Loucy (cell line): ENCODE results near the gene KCNJ5.

Experiments
- H2AFZ ChIP-seq: fragments of 200-600 bp; sonication (generic); 2 replicates; pipeline ENCODE4 v1.6.0; 2016; ENCODE audit warnings: antibody characterized with exemption, mild to moderate bottlenecking, low read length, moderate library complexity
- H3F3A ChIP-seq: fragments of 200-600 bp; 2 replicates; pipeline ENCODE4 v1.6.0; 2016; ENCODE audit warnings: antibody characterized with exemption, low read depth, mild to moderate bottlenecking
- H3K27me3 ChIP-seq: fragments of 200-600 bp; sonication (generic); 2 replicates; pipeline ENCODE4 v1.6.1; 2014; ENCODE audit warnings: low read length, mild to moderate bottlenecking; ENCODE audit not compliant: insufficient read depth, poor library complexity, severe bottlenecking
- H3K36me3 ChIP-seq: fragments of 200-600 bp; sonication (generic); 2 replicates; pipeline ENCODE4 v1.6.1; 2016; ENCODE audit warnings: low read length; ENCODE audit not compliant: insufficient read depth
- H3K4me1 ChIP-seq: fragments of 200-600 bp; sonication (generic); 2 replicates; pipeline ENCODE4 v1.5.1; 2014; ENCODE audit warnings: low read length, mild to moderate bottlenecking; ENCODE audit not compliant: insufficient read depth, poor library complexity, severe bottlenecking
- H3K4me2 ChIP-seq: fragments of 200-600 bp; sonication (generic); 2 replicates; pipeline ENCODE4 v1.6.0; 2014; ENCODE audit warnings: antibody characterized with exemption, low read length, low read depth, mild to moderate bottlenecking; ENCODE audit not compliant: poor library complexity, severe bottlenecking
- H3K4me3 ChIP-seq: fragments of 200-600 bp; sonication (generic); 2 replicates; pipeline ENCODE4 v1.5.1; 2014; ENCODE audit warnings: low read length, mild to moderate bottlenecking, mixed read lengths; ENCODE audit not compliant: poor library complexity, severe bottlenecking
- H3K79me2 ChIP-seq: fragments of 200-600 bp; sonication (generic); 2 replicates; pipeline ENCODE4 v1.6.1; 2014; ENCODE audit warnings: low read length; ENCODE audit not compliant: insufficient read depth
- H3K9ac ChIP-seq: fragments of 200-600 bp; sonication (generic); 2 replicates; pipeline ENCODE4 v1.6.0; 2014; ENCODE audit warnings: mild to moderate bottlenecking, low read depth, low read length, moderate library complexity; ENCODE audit not compliant: poor library complexity, severe bottlenecking
- H3K9me2 ChIP-seq: fragments of 200-600 bp; sonication (generic); replicated peaks from 2 replicates; pipeline ENCODE4 v1.6.1; 2016; ENCODE audit warnings: low read depth, low read length, mixed read lengths
- H3K9me3 ChIP-seq: fragments of 200-600 bp; sonication (generic); 2 replicates; pipeline ENCODE4 v1.6.1; 2014; ENCODE audit warnings: mild to moderate bottlenecking, antibody characterized with exemption, low read length, low read depth; ENCODE audit not compliant: insufficient read depth
- H4K20me1 ChIP-seq: fragments of 200-600 bp; sonication (generic); 2 replicates; pipeline ENCODE4 v1.6.0; 2014; ENCODE audit warnings: antibody characterized with exemption, low read length, mild to moderate bottlenecking; ENCODE audit not compliant: insufficient read depth, poor library complexity, severe bottlenecking
- EZH2phosphoT487 ChIP-seq: fragments of 200-600 bp; IDR thresholded peaks from 2 replicates; pipeline ENCODE4 v1.6.1; 2018; ENCODE audit warnings: antibody characterized with exemption, mild to moderate bottlenecking, moderate library complexity, borderline replicate concordance
- TF ChIP-seq, protein P1 (sequence below): fragments of 200-600 bp; sonication (generic); conservative IDR thresholded peaks from 2 replicates; pipeline ENCODE4 v1.5.1; 2014; ENCODE audit warnings: mild to moderate bottlenecking, antibody characterized with exemption, low read length

The KCNJ5 gene

DNA sequence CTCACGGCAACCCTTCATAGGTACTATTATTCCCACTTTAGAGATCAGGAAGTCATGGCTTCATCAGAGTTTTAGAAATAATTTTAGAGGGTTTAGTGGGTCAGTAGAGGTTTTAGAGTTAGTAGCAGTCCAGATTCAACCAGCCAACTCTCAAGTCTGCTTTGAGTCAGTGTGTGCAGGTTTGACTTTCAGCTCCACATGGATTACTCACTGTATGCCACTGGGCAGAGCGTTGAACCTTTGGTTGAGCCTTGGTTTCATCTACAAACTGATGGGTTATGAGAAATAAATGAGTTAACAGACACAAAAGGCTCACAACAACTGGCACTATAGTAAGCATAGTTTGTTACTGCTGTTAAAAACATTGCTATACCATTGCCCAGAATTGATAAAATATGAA is 70.5 kb downstream of the KCNJ5 start:
- Histone ChIP-seq H3K9ac (no peak overlapping the region), H3K4me1 (peaks cover 20% of the 10 kb centered on the region), H3K36me3 (no peaks in the 10 kb centered on the region), H3K79me2 (no peaks in the 10 kb centered on the region), H4K20me1 (no peaks in the 10 kb centered on the region), H3F3A (no peaks in the 10 kb centered on the region), H3K4me2 (no peak overlapping the region), H3K9me3 (no peaks in the 10 kb centered on the region), H3K9me2 (no peaks in the 10 kb centered on the region), H3K27me3 (no peaks in the 10 kb centered on the region), H2AFZ (no peak overlapping the region), H3K4me3 (no peak overlapping the region)
- no peak for TF ChIP-seq EZH2phosphoT487
- TF ChIP-seq, protein P1, sequence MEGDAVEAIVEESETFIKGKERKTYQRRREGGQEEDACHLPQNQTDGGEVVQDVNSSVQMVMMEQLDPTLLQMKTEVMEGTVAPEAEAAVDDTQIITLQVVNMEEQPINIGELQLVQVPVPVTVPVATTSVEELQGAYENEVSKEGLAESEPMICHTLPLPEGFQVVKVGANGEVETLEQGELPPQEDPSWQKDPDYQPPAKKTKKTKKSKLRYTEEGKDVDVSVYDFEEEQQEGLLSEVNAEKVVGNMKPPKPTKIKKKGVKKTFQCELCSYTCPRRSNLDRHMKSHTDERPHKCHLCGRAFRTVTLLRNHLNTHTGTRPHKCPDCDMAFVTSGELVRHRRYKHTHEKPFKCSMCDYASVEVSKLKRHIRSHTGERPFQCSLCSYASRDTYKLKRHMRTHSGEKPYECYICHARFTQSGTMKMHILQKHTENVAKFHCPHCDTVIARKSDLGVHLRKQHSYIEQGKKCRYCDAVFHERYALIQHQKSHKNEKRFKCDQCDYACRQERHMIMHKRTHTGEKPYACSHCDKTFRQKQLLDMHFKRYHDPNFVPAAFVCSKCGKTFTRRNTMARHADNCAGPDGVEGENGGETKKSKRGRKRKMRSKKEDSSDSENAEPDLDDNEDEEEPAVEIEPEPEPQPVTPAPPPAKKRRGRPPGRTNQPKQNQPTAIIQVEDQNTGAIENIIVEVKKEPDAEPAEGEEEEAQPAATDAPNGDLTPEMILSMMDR = no peak

DNA sequence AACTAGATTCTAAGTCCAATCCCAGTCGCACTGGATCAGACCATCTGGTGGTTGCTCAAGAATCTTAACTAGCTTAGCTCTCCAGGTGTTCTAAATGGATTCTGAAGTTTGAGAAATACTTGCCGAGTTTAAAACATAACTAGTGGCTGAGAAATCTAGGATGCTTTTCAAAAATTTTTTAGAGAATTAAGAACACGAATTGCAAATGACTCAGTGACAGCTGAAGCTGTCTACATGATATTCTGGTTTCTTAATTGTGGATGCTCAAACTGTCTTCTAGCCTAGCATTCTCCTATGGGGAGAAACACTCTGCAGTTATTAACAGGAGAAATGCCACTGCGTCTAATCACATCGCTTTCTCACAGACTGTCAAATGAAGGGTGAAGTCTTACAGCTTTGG is 71.7 kb downstream of the KCNJ5 start:
- no peak overlapping the region for H3K9ac ChIP-seq
- H2AFZ ChIP-seq = no peak overlapping the region
- no peaks in the 10 kb centered on the region for H3K27me3 ChIP-seq
- H3K4me2 ChIP-seq = no peak overlapping the region
- no peak for TF ChIP-seq EZH2phosphoT487
- TF ChIP-seq, protein P1 = no peak
- no peaks in the 10 kb centered on the region for H3F3A ChIP-seq
- no peaks in the 10 kb centered on the region for H4K20me1 ChIP-seq
- no peaks in the 10 kb centered on the region for H3K36me3 ChIP-seq
- no peak overlapping the region for H3K4me3 ChIP-seq
- H3K79me2 ChIP-seq = no peaks in the 10 kb centered on the region
- no peaks in the 10 kb centered on the region for H3K9me3 ChIP-seq
- peaks cover 20% of the 10 kb centered on the region for H3K4me1 ChIP-seq
- no peaks in the 10 kb centered on the region for H3K9me2 ChIP-seq

DNA sequence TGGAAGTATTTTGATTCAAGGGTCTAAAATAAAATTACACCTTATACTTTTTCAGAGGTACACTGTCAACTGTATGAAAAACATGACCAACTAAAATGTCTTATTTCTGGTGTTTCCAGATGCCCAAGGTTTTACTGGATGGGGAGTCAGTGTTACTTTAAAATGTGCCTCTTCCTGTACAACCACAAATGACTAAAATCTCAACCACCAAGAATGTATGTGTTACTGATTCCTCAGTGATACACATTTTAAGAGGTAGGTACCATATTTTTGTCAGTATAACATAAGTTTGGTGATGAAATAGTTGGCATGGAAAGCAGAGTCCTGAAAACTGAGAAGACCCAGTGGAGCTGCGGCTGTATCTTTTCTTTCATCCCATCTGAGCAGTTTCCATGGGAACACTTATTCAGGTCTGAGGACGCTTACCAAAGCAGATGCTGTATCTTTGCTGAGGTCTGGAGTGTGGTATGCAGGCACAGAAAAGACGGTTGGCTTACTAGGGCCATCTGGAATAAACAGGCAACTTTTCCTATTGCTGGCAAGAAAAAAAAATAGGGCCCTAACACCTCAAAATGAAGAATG is 72.7 kb downstream of the KCNJ5 start:
- Histone ChIP-seq H3K79me2 (no peaks in the 10 kb centered on the region), H3K4me2 (no peak overlapping the region)

More for the DNA sequence above, 72.7 kb downstream of the KCNJ5 start:
- no peak overlapping the region for H3K4me3 ChIP-seq
- peaks cover 20% of the 10 kb centered on the region for H3K4me1 ChIP-seq
- no peaks in the 10 kb centered on the region for H4K20me1 ChIP-seq
- no peaks in the 10 kb centered on the region for H3F3A ChIP-seq
- no peak overlapping the region for H2AFZ ChIP-seq
- H3K9ac ChIP-seq = no peak overlapping the region
- H3K9me2 ChIP-seq = no peaks in the 10 kb centered on the region
- no peaks in the 10 kb centered on the region for H3K27me3 ChIP-seq
- peaks cover under 1% of the 10 kb centered on the region; the same call in 1 of the 2 replicates for H3K36me3 ChIP-seq
- TF ChIP-seq EZH2phosphoT487 = no peak
- TF ChIP-seq, protein P1 = no peak
- H3K9me3 ChIP-seq = no peaks in the 10 kb centered on the region
